GM19238 (cell line): ENCODE results near the gene CALCB.

Experiments
- DNase-seq: peaks from one replicate; pipeline ENCODE4 v3.0.0; 2011; ENCODE audit warnings: low spot score; ENCODE audit not compliant: insufficient read length

The CALCB gene

DNA sequence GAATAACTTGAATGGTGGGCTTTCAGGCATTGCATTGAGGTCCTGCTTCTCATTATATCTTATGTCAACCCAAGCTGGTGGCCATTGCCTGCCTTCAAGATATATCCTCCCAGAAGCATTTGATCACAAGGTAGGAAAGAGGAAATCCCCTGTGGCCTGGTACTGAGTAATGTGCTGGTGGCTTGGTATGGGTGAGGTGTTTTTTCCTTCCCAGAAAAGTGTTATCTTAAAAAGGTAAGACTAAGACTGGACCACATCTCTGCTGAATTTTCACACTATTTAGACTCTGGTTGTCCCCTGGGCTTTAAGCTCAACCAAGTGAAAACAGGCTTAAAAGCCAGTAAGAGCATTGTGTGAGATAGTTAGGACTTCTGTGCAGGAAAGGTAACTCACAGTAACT lies 45.0 kb downstream of the CALCB start:
- no peak for DNase-seq

DNA sequence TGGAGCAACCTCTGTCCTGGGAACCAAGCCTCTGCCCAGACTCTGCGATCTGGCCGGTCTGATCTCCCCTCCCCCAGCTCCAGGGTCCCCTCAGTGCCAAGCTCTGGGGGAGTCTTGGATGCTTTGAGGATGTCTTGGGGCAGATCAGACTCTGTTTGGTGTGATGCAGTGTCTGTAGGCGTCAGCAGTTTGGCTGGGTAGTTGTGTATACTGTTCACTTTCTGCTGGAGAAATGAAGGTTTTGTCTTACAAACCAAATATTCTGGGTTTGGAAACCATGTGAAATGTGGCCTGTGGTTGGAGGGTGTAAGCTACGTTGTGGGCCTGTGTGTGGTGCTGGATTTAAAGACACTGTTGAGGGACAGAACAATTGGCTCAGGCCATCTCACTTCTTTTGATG lies 46.0 kb downstream of the CALCB start:
- DNase-seq: no peak

DNA sequence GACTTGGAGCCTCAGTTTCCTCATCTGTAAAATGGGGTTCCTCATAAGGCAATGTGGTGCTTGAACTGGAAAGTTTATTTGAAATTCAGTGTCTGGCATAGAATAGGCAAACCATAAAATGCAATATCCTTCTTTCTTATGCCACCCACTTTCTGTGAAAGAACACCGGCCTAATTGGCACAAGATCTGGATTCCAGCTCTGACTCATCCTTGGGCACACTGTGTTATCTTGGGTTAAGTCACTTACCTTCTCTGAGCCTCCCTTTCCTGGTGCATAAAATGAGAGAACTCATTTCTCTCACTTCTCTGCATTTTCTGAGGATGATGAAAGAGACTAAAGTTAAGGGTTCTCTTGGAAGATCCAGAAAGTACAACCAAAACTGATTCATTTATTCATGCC lies 46.4 kb downstream of the CALCB start:
- DNase-seq: no peak

DNA sequence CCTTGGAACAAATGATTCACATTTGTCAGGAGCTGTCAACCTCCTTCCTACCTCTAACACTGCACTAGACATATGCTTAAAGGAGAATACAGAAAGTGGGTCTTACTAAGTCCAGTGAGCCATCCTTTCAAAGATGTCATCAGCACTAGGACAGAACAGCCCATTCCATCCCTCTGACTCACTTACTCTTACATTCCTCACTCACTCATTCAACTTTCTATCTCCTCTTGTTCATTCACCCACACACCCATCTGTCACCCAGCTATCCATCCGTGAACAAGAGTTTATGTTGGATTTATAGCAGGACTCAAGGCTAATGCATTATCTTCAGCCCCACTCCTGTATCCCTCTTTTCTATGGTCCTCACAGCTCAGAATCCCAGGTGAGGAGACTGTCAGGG lies 50.5 kb downstream of the CALCB start:
- no peak for DNase-seq

- DNase-seq: no peak
These were observed 51.1 kb downstream of the CALCB start for GRCh38 chr11:15124528-15124927.

DNA sequence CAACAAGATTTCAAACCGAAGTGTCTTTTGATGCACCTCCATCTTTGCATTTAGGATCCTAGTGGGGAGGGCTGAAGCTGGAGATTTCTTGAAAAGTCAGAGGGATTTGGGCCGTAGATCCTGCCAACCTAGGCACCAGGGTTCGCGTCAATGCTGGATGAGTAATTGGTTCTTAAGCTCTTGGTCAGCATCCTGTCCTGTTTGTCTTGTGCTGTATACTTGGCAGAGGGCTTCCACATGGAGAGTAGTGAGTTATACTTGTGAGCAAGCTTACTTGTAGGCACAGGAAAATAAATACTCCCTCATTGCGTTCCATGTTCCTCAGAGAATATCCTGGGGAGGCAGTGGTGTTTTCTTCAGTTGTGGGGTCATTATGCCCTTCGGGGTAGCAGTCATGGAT lies 53.9 kb downstream of the CALCB start:
- DNase-seq: no peak
